Measurements from ENCODE around the gene TNRC6B.

TNRC6B gene

GRCh38 chr22:40281717-40282116, 104.0 kb downstream of the TNRC6B start:
- Histone ChIP-seq H3K4me1 (ENCODE audit: control insufficient read depth, insufficient read depth, low read length) (no peaks in the 10 kb centered on the region), H3K4me3 (ENCODE audit: low read length) (no peak overlapping the region), H3K9ac (ENCODE audit: low read length) (no peak overlapping the region), H3K9me3 (ENCODE audit: control insufficient read depth, low read length) (no peaks in the 10 kb centered on the region), H3K27me3 (ENCODE audit: control insufficient read depth, insufficient read depth, low read length) (no peaks in the 10 kb centered on the region), H3K36me3 (ENCODE audit: control insufficient read depth, insufficient read depth, low read length) (peaks cover 4% of the 10 kb centered on the region)

GRCh38 chr22:40285513-40285912, 107.8 kb downstream of the TNRC6B start:
- no peaks in the 10 kb centered on the region for H3K27me3 ChIP-seq (ENCODE audit: control insufficient read depth, insufficient read depth, low read length)
- no peak overlapping the region for H3K4me3 ChIP-seq (ENCODE audit: low read length)
- no peak overlapping the region for H3K9ac ChIP-seq (ENCODE audit: low read length)
- peaks cover 9% of the 10 kb centered on the region for H3K36me3 ChIP-seq (ENCODE audit: control insufficient read depth, insufficient read depth, low read length)
- no peaks in the 10 kb centered on the region for H3K4me1 ChIP-seq (ENCODE audit: control insufficient read depth, insufficient read depth, low read length)
- no peaks in the 10 kb centered on the region for H3K9me3 ChIP-seq (ENCODE audit: control insufficient read depth, low read length)

- no peaks in the 10 kb centered on the region for H3K4me1 ChIP-seq (ENCODE audit: control insufficient read depth, insufficient read depth, low read length)
- no peak overlapping the region for H3K4me3 ChIP-seq (ENCODE audit: low read length)
- no peaks in the 10 kb centered on the region for H3K9me3 ChIP-seq (ENCODE audit: control insufficient read depth, low read length)
- H3K36me3 ChIP-seq (ENCODE audit: control insufficient read depth, insufficient read depth, low read length), result peaks cover 9% of the 10 kb centered on the region
- no peak overlapping the region for H3K9ac ChIP-seq (ENCODE audit: low read length)
- no peaks in the 10 kb centered on the region for H3K27me3 ChIP-seq (ENCODE audit: control insufficient read depth, insufficient read depth, low read length)
Observed at GRCh38 chr22:40289991-40290459, 112.3 kb downstream of the TNRC6B start.

GRCh38 chr22:40290516-40290915, 112.8 kb downstream of the TNRC6B start:
- Histone ChIP-seq H3K9me3 (ENCODE audit: control insufficient read depth, low read length) (no peaks in the 10 kb centered on the region), H3K27me3 (ENCODE audit: control insufficient read depth, insufficient read depth, low read length) (no peaks in the 10 kb centered on the region), H3K36me3 (ENCODE audit: control insufficient read depth, insufficient read depth, low read length) (peaks cover 9% of the 10 kb centered on the region)

GRCh38 chr22:40294696-40295095, 117.0 kb downstream of the TNRC6B start:
- Histone ChIP-seq H3K4me3 (ENCODE audit: low read length) (no peak overlapping the region), H3K9me3 (ENCODE audit: control insufficient read depth, low read length) (no peaks in the 10 kb centered on the region), H3K4me1 (ENCODE audit: control insufficient read depth, insufficient read depth, low read length) (no peaks in the 10 kb centered on the region), H3K36me3 (ENCODE audit: control insufficient read depth, insufficient read depth, low read length) (no peaks in the 10 kb centered on the region), H3K27me3 (ENCODE audit: control insufficient read depth, insufficient read depth, low read length) (no peaks in the 10 kb centered on the region), H3K9ac (ENCODE audit: low read length) (no peak overlapping the region)

More at GRCh38 chr22:40290516-40290915, 112.8 kb downstream of the TNRC6B start:
- Histone ChIP-seq H3K9ac (ENCODE audit: low read length) (no peak overlapping the region), H3K4me3 (ENCODE audit: low read length) (no peak overlapping the region), H3K4me1 (ENCODE audit: control insufficient read depth, insufficient read depth, low read length) (no peaks in the 10 kb centered on the region)

GRCh38 chr22:40300316-40300715, 122.6 kb downstream of the TNRC6B start:
- Histone ChIP-seq H3K9me3 (ENCODE audit: control insufficient read depth, low read length) (no peaks in the 10 kb centered on the region), H3K4me3 (ENCODE audit: low read length) (no peak overlapping the region), H3K4me1 (ENCODE audit: control insufficient read depth, insufficient read depth, low read length) (no peaks in the 10 kb centered on the region), H3K27me3 (ENCODE audit: control insufficient read depth, insufficient read depth, low read length) (no peaks in the 10 kb centered on the region), H3K36me3 (ENCODE audit: control insufficient read depth, insufficient read depth, low read length) (peaks cover 12% of the 10 kb centered on the region), H3K9ac (ENCODE audit: low read length) (no peak overlapping the region)

GRCh38 chr22:40300884-40301672, 123.4 kb downstream of the TNRC6B start:
- no peaks in the 10 kb centered on the region for H3K9me3 ChIP-seq (ENCODE audit: control insufficient read depth, low read length)
- peaks cover 12% of the 10 kb centered on the region for H3K36me3 ChIP-seq (ENCODE audit: control insufficient read depth, insufficient read depth, low read length)

GRCh38 chr22:40302149-40302548, 124.4 kb downstream of the TNRC6B start:
- Histone ChIP-seq H3K9me3 (ENCODE audit: control insufficient read depth, low read length) (no peaks in the 10 kb centered on the region), H3K4me1 (ENCODE audit: control insufficient read depth, insufficient read depth, low read length) (no peaks in the 10 kb centered on the region), H3K36me3 (ENCODE audit: control insufficient read depth, insufficient read depth, low read length) (peaks cover 13% of the 10 kb centered on the region), H3K9ac (ENCODE audit: low read length) (no peak overlapping the region), H3K27me3 (ENCODE audit: control insufficient read depth, insufficient read depth, low read length) (no peaks in the 10 kb centered on the region), H3K4me3 (ENCODE audit: low read length) (no peak overlapping the region)

More at GRCh38 chr22:40300884-40301672, 123.4 kb downstream of the TNRC6B start:
- Histone ChIP-seq H3K9ac (ENCODE audit: low read length) (no peak overlapping the region), H3K27me3 (ENCODE audit: control insufficient read depth, insufficient read depth, low read length) (no peaks in the 10 kb centered on the region), H3K4me3 (ENCODE audit: low read length) (no peak overlapping the region), H3K4me1 (ENCODE audit: control insufficient read depth, insufficient read depth, low read length) (no peaks in the 10 kb centered on the region)

GRCh38 chr22:40305625-40306024, 127.9 kb downstream of the TNRC6B start:
- H3K9ac ChIP-seq (ENCODE audit: low read length), result no peak overlapping the region
- no peak overlapping the region for H3K4me3 ChIP-seq (ENCODE audit: low read length)
- H3K36me3 ChIP-seq (ENCODE audit: control insufficient read depth, insufficient read depth, low read length), result peaks cover 26% of the 10 kb centered on the region
- no peaks in the 10 kb centered on the region for H3K4me1 ChIP-seq (ENCODE audit: control insufficient read depth, insufficient read depth, low read length)
- no peaks in the 10 kb centered on the region for H3K27me3 ChIP-seq (ENCODE audit: control insufficient read depth, insufficient read depth, low read length)
- no peaks in the 10 kb centered on the region for H3K9me3 ChIP-seq (ENCODE audit: control insufficient read depth, low read length)

- Histone ChIP-seq H3K9ac (ENCODE audit: low read length) (no peak overlapping the region), H3K27me3 (ENCODE audit: control insufficient read depth, insufficient read depth, low read length) (no peaks in the 10 kb centered on the region), H3K36me3 (ENCODE audit: control insufficient read depth, insufficient read depth, low read length) (peaks cover 18% of the 10 kb centered on the region), H3K9me3 (ENCODE audit: control insufficient read depth, low read length) (no peaks in the 10 kb centered on the region), H3K4me1 (ENCODE audit: control insufficient read depth, insufficient read depth, low read length) (no peaks in the 10 kb centered on the region), H3K4me3 (ENCODE audit: low read length) (no peak overlapping the region)
Observed at GRCh38 chr22:40308999-40309573, 131.4 kb downstream of the TNRC6B start.

- H3K36me3 ChIP-seq (ENCODE audit: control insufficient read depth, insufficient read depth, low read length), result peaks cover 18% of the 10 kb centered on the region
Observed at GRCh38 chr22:40309631-40310030, 131.9 kb downstream of the TNRC6B start.

GRCh38 chr22:40310081-40310767, 132.5 kb downstream of the TNRC6B start:
- no peak overlapping the region for H3K9ac ChIP-seq (ENCODE audit: low read length)
- no peak overlapping the region for H3K4me3 ChIP-seq (ENCODE audit: low read length)
- no peaks in the 10 kb centered on the region for H3K4me1 ChIP-seq (ENCODE audit: control insufficient read depth, insufficient read depth, low read length)
- H3K9me3 ChIP-seq (ENCODE audit: control insufficient read depth, low read length), result no peaks in the 10 kb centered on the region
- no peaks in the 10 kb centered on the region for H3K27me3 ChIP-seq (ENCODE audit: control insufficient read depth, insufficient read depth, low read length)
- H3K36me3 ChIP-seq (ENCODE audit: control insufficient read depth, insufficient read depth, low read length), result peaks cover 18% of the 10 kb centered on the region

More at GRCh38 chr22:40309631-40310030, 131.9 kb downstream of the TNRC6B start:
- no peaks in the 10 kb centered on the region for H3K9me3 ChIP-seq (ENCODE audit: control insufficient read depth, low read length)
- no peak overlapping the region for H3K9ac ChIP-seq (ENCODE audit: low read length)
- no peaks in the 10 kb centered on the region for H3K4me1 ChIP-seq (ENCODE audit: control insufficient read depth, insufficient read depth, low read length)
- H3K27me3 ChIP-seq (ENCODE audit: control insufficient read depth, insufficient read depth, low read length), result no peaks in the 10 kb centered on the region
- H3K4me3 ChIP-seq (ENCODE audit: low read length), result no peak overlapping the region
